Suprapubic skin (tissue), 4 donors: ENCODE results near the gene GSTM1. TPM values are rescaled to one million over a fixed set of nuclear protein-coding genes. Genes with fewer than 3 reads are reported as not detected.

Experiments
- DNase-seq, 2 donors: peaks; one replicate each; pipeline ENCODE4 v3.0.0-alpha.2; 2019; ENCODE audit warnings: low spot score in 2 of 2
- H3K27ac ChIP-seq: fragments of 200-600 bp; sonication (generic); one replicate; pipeline ENCODE4 v1.5.1; 2019
- H3K27me3 ChIP-seq: fragments of 200-600 bp; sonication (generic); one replicate; pipeline ENCODE4 v1.5.1; 2019
- H3K36me3 ChIP-seq: fragments of 200-600 bp; sonication (generic); one replicate; pipeline ENCODE4 v1.5.1; 2019
- H3K4me1 ChIP-seq: fragments of 200-600 bp; sonication (generic); one replicate; pipeline ENCODE4 v1.5.1; 2019
- H3K4me3 ChIP-seq: fragments of 200-600 bp; sonication (generic); one replicate; pipeline ENCODE4 v1.5.1; 2019; ENCODE audit warnings: mild to moderate bottlenecking
- H3K9me3 ChIP-seq: fragments of 200-600 bp; sonication (generic); one replicate; pipeline ENCODE4 v1.5.1; 2019
- CTCF ChIP-seq, 2 donors: fragments of 200-600 bp in 1 of 2; fragments of 450-650 bp in 1 of 2; sonication (generic) in 1 of 2; IDR thresholded peaks; one replicate each; pipeline ENCODE4 v1.5.1; 2016 to 2019; ENCODE audit warnings: antibody characterized with exemption in 2 of 2, mild to moderate bottlenecking in 1 of 2, moderate library complexity in 1 of 2
- EP300 ChIP-seq: sonication (generic); formaldehyde crosslinking; IDR thresholded peaks from one replicate; pipeline ENCODE4 v1.6.1; 2017; ENCODE audit warnings: antibody characterized with exemption
- POLR2A ChIP-seq, 2 donors: fragments of 450-650 bp; IDR thresholded peaks; one replicate each; pipeline ENCODE4 v1.6.1; 2017; ENCODE audit warnings: antibody characterized with exemption in 2 of 2, mild to moderate bottlenecking in 2 of 2, moderate library complexity in 2 of 2
- POLR2AphosphoS5 ChIP-seq, 3 donors: sonication (generic); formaldehyde crosslinking; IDR thresholded peaks; one replicate each; pipeline ENCODE4 v1.6.1; 2017; ENCODE audit warnings: antibody characterized with exemption in 3 of 3
- WGBS: methylation state at CpG from one replicate; pipeline ENCODE4 v1.1.5; 2018; 5-methylcytosine and 5-hydroxymethylcytosine counted together
- total RNA-seq, 4 donors: library from RNA; depleted of rRNA; stranded (reverse); fragments of >200 nt; gene quantifications; one replicate each; pipeline ENCODE4 v1.1.0, GENCODE V29; 2016

The GSTM1 gene
- total RNA-seq, 4 donors from 2014 or later = 48.2 TPM; not detected in 3

- H3K9me3 ChIP-seq = no peaks in the 10 kb centered on the region
- no peaks in the 10 kb centered on the region for H3K36me3 ChIP-seq
- H3K27ac ChIP-seq = no peak overlapping the region
- TF ChIP-seq CTCF (IDR thresholded peaks at IDR 0.05) (no peak), POLR2AphosphoS5 (IDR thresholded peaks at IDR 0.05) (no peak)
- H3K4me3 ChIP-seq = no peak overlapping the region
- no peak for DNase-seq
- H3K4me1 ChIP-seq = no peaks in the 10 kb centered on the region
- 56% methylated on average over 4 of the region's 4 CpGs for WGBS
- no peaks in the 10 kb centered on the region for H3K27me3 ChIP-seq
These were observed 38.1 kb upstream of the GSTM1 start for GRCh38 chr1:109649491-109649914.

- WGBS = 89% methylated on average over 3 of the region's 3 CpGs
- TF ChIP-seq POLR2AphosphoS5 (IDR thresholded peaks at IDR 0.05) (no peak), EP300 (no peak), CTCF (IDR thresholded peaks at IDR 0.05) (no peak), POLR2A (IDR thresholded peaks at IDR 0.05) (no peak)
- no peaks in the 10 kb centered on the region for H3K9me3 ChIP-seq
- peaks cover 9% of the 10 kb centered on the region for H3K4me1 ChIP-seq
- DNase-seq = no peak
- no peak overlapping the region for H3K4me3 ChIP-seq
- no peaks in the 10 kb centered on the region for H3K27me3 ChIP-seq
- no peak overlapping the region for H3K27ac ChIP-seq
- no peaks in the 10 kb centered on the region for H3K36me3 ChIP-seq
These were observed 37.0 kb upstream of the GSTM1 start for GRCh38 chr1:109650609-109651008.

GRCh38 chr1:109652402-109652801 lies 35.2 kb upstream of the GSTM1 start:
- no peak for DNase-seq
- peaks cover 17% of the 10 kb centered on the region for H3K4me1 ChIP-seq
- no peak overlapping the region for H3K27ac ChIP-seq
- TF ChIP-seq CTCF (IDR thresholded peaks at IDR 0.05) = no peak
- no peak for TF ChIP-seq POLR2A (IDR thresholded peaks at IDR 0.05)
- no peak for TF ChIP-seq POLR2AphosphoS5 (IDR thresholded peaks at IDR 0.05)
- TF ChIP-seq EP300 = no peak
- no peaks in the 10 kb centered on the region for H3K9me3 ChIP-seq
- H3K27me3 ChIP-seq = no peaks in the 10 kb centered on the region
- H3K36me3 ChIP-seq = no peaks in the 10 kb centered on the region
- 72% methylated on average over 2 of the region's 2 CpGs for WGBS
- no peak overlapping the region for H3K4me3 ChIP-seq

- no peak overlapping the region for H3K27ac ChIP-seq
- peaks cover 17% of the 10 kb centered on the region for H3K4me1 ChIP-seq
- H3K27me3 ChIP-seq = no peaks in the 10 kb centered on the region
- H3K4me3 ChIP-seq = no peak overlapping the region
- 66% methylated on average over 2 of the region's 2 CpGs for WGBS
- no peaks in the 10 kb centered on the region for H3K9me3 ChIP-seq
- DNase-seq = no peak
- H3K36me3 ChIP-seq = no peaks in the 10 kb centered on the region
- TF ChIP-seq EP300 (no peak), CTCF (IDR thresholded peaks at IDR 0.05) (no peak), POLR2AphosphoS5 (IDR thresholded peaks at IDR 0.05) (no peak), POLR2A (IDR thresholded peaks at IDR 0.05) (no peak)
These were observed 34.3 kb upstream of the GSTM1 start for GRCh38 chr1:109653306-109653705.

GRCh38 chr1:109654519-109654918 lies 33.1 kb upstream of the GSTM1 start:
- no peak for DNase-seq

More at GRCh38 chr1:109654519-109654918, 33.1 kb upstream of the GSTM1 start:
- Histone ChIP-seq H3K4me1 (peaks cover 17% of the 10 kb centered on the region), H3K36me3 (no peaks in the 10 kb centered on the region), H3K4me3 (no peak overlapping the region), H3K9me3 (no peaks in the 10 kb centered on the region), H3K27ac (no peak overlapping the region), H3K27me3 (no peaks in the 10 kb centered on the region)
- TF ChIP-seq POLR2A (IDR thresholded peaks at IDR 0.05) = no peak
- TF ChIP-seq POLR2AphosphoS5 (IDR thresholded peaks at IDR 0.05) = no peak
- TF ChIP-seq CTCF (IDR thresholded peaks at IDR 0.05) = no peak
- no peak for TF ChIP-seq EP300
- WGBS = 88% methylated on average over 12 of the region's 12 CpGs
